Measurements from ENCODE around the gene CBX4. TPM values are rescaled to one million over a fixed set of nuclear protein-coding genes. Genes with fewer than 3 reads are reported as not detected.

The CBX4 gene
- total and polyA plus RNA-seq, 2 of the 13 experiments (the other 11 are each of a cell fraction or from before 2014, with no cell fraction given): 25.8 to 50.8 TPM

DNA sequence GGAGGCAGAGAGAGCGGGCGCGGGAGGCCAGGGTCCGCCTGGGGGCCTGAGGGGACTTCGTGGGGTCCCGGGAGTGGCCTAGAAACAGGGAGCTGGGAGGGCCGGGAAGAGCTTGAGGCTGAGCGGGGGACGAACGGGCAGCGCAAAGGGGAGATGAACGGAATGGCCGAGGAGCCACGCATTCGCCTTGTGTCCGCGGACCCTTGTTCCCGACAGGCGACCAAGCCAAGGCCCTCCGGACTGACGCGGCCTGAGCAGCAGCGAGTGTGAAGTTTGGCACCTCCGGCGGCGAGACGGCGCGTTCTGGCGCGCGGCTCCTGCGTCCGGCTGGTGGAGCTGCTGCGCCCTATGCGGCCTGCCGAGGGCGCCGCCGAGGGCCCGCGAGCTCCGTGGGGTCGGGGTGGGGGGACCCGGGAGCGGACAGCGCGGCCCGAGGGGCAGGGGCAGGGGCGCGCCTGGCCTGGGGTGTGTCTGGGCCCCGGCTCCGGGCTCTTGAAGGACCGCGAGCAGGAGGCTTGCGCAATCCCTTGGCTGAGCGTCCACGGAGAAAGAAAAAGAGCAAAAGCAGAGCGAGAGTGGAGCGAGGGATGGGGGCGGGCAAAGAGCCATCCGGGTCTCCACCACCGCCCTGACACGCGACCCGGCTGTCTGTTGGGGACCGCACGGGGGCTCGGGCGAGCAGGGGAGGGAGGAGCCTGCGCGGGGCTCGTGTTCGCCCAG lies 1.2 kb upstream of the CBX4 start (continued):
- TF ChIP-seq, protein P1, sequence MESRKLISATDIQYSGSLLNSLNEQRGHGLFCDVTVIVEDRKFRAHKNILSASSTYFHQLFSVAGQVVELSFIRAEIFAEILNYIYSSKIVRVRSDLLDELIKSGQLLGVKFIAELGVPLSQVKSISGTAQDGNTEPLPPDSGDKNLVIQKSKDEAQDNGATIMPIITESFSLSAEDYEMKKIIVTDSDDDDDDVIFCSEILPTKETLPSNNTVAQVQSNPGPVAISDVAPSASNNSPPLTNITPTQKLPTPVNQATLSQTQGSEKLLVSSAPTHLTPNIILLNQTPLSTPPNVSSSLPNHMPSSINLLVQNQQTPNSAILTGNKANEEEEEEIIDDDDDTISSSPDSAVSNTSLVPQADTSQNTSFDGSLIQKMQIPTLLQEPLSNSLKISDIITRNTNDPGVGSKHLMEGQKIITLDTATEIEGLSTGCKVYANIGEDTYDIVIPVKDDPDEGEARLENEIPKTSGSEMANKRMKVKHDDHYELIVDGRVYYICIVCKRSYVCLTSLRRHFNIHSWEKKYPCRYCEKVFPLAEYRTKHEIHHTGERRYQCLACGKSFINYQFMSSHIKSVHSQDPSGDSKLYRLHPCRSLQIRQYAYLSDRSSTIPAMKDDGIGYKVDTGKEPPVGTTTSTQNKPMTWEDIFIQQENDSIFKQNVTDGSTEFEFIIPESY (CRISPR knock-in tag; IDR thresholded peaks at IDR 0.05): peak; percentile 90
- TF ChIP-seq ZNF83 (CRISPR knock-in tag; IDR thresholded peaks at IDR 0.05; ENCODE audit: borderline replicate concordance) (no peak), ZNF547 (CRISPR knock-in tag; IDR thresholded peaks at IDR 0.05) (0 out of 2 replicates have a peak, but pooled peaks have one; percentile 8), ATRX (CRISPR knock-in tag; IDR thresholded peaks at IDR 0.05; ENCODE audit: borderline replicate concordance) (no peak), DR1 (CRISPR knock-in tag; IDR thresholded peaks at IDR 0.05) (no peak), MAZ (IDR thresholded peaks at IDR 0.05; ENCODE audit: borderline replicate concordance, low read depth, low read length) (no peak), MAZ (CRISPR knock-in tag; IDR thresholded peaks at IDR 0.05; ENCODE audit: low read depth) (no peak), MAFG (CRISPR knock-in tag; IDR thresholded peaks at IDR 0.05) (peak; percentile 4; the same call in 1 of the 2 replicates), ZNF788 (CRISPR knock-in tag; IDR thresholded peaks at IDR 0.05; ENCODE audit: borderline replicate concordance) (no peak)
- TF ChIP-seq, protein P2, sequence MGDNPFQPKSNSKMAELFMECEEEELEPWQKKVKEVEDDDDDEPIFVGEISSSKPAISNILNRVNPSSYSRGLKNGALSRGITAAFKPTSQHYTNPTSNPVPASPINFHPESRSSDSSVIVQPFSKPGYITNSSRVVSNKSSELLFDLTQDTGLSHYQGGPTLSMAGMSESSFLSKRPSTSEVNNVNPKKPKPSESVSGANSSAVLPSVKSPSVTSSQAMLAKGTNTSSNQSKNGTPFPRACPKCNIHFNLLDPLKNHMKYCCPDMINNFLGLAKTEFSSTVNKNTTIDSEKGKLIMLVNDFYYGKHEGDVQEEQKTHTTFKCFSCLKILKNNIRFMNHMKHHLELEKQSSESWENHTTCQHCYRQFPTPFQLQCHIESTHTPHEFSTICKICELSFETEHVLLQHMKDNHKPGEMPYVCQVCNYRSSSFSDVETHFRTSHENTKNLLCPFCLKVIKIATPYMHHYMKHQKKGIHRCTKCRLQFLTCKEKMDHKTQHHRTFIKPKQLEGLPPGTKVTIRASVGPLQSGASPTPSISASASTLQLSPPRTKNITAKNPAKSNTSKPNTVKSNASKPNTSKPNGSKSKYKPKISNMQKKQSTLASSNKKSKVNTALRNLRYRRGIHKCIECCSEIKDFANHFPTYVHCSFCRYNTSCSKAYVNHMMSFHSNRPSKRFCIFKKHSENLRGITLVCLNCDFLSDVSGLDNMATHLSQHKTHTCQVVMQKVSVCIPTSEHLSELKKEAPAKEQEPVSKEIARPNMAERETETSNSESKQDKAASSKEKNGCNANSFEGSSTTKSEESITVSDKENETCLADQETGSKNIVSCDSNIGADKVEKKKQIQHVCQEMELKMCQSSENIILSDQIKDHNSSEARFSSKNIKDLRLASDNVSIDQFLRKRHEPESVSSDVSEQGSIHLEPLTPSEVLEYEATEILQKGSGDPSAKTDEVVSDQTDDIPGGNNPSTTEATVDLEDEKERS (CRISPR knock-in tag; IDR thresholded peaks at IDR 0.05): peak; percentile 36; the same call in 1 of the 2 replicates
- TF ChIP-seq, protein P3, sequence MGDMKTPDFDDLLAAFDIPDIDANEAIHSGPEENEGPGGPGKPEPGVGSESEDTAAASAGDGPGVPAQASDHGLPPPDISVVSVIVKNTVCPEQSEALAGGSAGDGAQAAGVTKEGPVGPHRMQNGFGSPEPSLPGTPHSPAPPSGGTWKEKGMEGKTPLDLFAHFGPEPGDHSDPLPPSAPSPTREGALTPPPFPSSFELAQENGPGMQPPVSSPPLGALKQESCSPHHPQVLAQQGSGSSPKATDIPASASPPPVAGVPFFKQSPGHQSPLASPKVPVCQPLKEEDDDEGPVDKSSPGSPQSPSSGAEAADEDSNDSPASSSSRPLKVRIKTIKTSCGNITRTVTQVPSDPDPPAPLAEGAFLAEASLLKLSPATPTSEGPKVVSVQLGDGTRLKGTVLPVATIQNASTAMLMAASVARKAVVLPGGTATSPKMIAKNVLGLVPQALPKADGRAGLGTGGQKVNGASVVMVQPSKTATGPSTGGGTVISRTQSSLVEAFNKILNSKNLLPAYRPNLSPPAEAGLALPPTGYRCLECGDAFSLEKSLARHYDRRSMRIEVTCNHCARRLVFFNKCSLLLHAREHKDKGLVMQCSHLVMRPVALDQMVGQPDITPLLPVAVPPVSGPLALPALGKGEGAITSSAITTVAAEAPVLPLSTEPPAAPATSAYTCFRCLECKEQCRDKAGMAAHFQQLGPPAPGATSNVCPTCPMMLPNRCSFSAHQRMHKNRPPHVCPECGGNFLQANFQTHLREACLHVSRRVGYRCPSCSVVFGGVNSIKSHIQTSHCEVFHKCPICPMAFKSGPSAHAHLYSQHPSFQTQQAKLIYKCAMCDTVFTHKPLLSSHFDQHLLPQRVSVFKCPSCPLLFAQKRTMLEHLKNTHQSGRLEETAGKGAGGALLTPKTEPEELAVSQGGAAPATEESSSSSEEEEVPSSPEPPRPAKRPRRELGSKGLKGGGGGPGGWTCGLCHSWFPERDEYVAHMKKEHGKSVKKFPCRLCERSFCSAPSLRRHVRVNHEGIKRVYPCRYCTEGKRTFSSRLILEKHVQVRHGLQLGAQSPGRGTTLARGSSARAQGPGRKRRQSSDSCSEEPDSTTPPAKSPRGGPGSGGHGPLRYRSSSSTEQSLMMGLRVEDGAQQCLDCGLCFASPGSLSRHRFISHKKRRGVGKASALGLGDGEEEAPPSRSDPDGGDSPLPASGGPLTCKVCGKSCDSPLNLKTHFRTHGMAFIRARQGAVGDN (CRISPR knock-in tag; IDR thresholded peaks at IDR 0.05): 0 out of 2 replicates have a peak, but pooled peaks have one; percentile 5
- TF ChIP-seq, protein P4, sequence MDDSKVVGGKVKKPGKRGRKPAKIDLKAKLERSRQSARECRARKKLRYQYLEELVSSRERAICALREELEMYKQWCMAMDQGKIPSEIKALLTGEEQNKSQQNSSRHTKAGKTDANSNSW (CRISPR knock-in tag; IDR thresholded peaks at IDR 0.05; ENCODE audit: borderline replicate concordance): no peak
